ENCODE results near the gene NHLH1. TPM values are rescaled to one million over a fixed set of nuclear protein-coding genes. Genes with fewer than 3 reads are reported as not detected.
A peak's percentile ranks its signal among the peaks of the same experiment; 100 is the strongest.
"Not testable (repeated sequence)": the region's sequence is repeated elsewhere in the genome, so short reads cannot be mapped to it uniquely, and the experiment has no call there.

The NHLH1 gene
- total and polyA plus RNA-seq, 2 experiments from 2014 or later: 0.12 TPM; not detected in 1

GRCh38 chr1:160373696-160374095 lies 6.8 kb downstream of the NHLH1 start:
- Histone ChIP-seq H3K9me3 (ENCODE audit: low read depth) (no peaks in the 10 kb centered on the region), H3K4me1 (ENCODE audit: low read depth) (no peaks in the 10 kb centered on the region), H3K36me3 (no peaks in the 10 kb centered on the region), H3K27me3 (no peaks in the 10 kb centered on the region), H3K4me3 (no peak overlapping the region), H3K27ac (no peak overlapping the region)
- peak in 1 of 2 donors; percentile 41 for DNase-seq (ENCODE audit: low read depth in 1 of 2, low spot score in 1 of 2)
- TF ChIP-seq, protein P1, sequence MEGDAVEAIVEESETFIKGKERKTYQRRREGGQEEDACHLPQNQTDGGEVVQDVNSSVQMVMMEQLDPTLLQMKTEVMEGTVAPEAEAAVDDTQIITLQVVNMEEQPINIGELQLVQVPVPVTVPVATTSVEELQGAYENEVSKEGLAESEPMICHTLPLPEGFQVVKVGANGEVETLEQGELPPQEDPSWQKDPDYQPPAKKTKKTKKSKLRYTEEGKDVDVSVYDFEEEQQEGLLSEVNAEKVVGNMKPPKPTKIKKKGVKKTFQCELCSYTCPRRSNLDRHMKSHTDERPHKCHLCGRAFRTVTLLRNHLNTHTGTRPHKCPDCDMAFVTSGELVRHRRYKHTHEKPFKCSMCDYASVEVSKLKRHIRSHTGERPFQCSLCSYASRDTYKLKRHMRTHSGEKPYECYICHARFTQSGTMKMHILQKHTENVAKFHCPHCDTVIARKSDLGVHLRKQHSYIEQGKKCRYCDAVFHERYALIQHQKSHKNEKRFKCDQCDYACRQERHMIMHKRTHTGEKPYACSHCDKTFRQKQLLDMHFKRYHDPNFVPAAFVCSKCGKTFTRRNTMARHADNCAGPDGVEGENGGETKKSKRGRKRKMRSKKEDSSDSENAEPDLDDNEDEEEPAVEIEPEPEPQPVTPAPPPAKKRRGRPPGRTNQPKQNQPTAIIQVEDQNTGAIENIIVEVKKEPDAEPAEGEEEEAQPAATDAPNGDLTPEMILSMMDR (IDR thresholded peaks at IDR 0.05; ENCODE audit: low read depth, low read length): no peak

DNA sequence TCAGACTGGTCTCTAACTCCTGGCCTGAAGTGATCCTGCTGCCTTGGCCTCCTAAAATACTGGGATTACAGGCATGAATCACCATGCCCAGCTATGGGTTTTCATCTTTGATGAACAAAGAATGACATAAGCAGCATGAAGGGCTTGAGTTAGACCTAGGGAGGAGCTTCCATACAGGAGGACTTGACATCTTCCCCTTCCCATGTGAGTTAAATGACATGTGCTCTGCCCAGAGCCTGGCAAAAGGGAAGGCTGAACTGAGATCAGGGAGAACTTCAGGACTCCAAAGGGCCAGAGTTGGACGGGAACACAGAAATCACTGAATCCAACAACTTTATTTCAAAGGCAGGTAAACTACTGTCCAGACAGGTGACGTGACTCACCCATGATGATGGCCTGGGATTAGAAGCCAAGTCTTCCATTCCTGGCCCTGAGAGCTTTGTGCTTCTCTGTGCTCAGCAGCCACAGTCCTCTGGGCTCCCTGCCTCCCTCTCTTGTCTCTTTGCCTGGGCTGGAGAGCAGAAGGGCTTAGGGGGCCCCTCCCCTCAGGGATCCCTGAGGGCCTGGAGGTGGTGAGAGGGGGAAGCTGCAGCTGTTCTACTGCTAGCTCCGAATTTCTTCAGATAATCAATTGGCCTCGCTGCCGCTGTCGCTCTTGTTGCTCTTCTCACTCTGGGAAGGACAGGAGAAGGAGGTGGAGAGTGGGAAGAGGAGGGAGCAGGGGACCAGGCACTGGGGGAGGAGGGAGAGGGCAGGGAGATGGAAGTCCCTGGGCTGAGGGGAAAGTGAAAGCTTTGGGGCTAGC lies 7.6 kb downstream of the NHLH1 start:
- Histone ChIP-seq H3K27me3 (no peaks in the 10 kb centered on the region), H3K4me3 (no peak overlapping the region), H3K4me1 (ENCODE audit: low read depth) (no peaks in the 10 kb centered on the region), H3K27ac (no peak overlapping the region), H3K9me3 (ENCODE audit: low read depth) (no peaks in the 10 kb centered on the region), H3K36me3 (no peaks in the 10 kb centered on the region)
- DNase-seq (ENCODE audit: low read depth in 1 of 2, low spot score in 1 of 2): peak in 1 of 2 donors; percentile 30
- TF ChIP-seq, protein P1 (IDR thresholded peaks at IDR 0.05; ENCODE audit: low read depth, low read length): no peak

- peak in 1 of 2 donors; percentile 33 for DNase-seq (ENCODE audit: low read depth in 1 of 2, low spot score in 1 of 2)
- no peaks in the 10 kb centered on the region for H3K27me3 ChIP-seq
- no peaks in the 10 kb centered on the region for H3K4me1 ChIP-seq (ENCODE audit: low read depth)
- H3K27ac ChIP-seq: no peak overlapping the region
- H3K36me3 ChIP-seq: no peaks in the 10 kb centered on the region
- H3K4me3 ChIP-seq: no peak overlapping the region
- TF ChIP-seq, protein P1 (IDR thresholded peaks at IDR 0.05; ENCODE audit: low read depth, low read length): no peak
- no peaks in the 10 kb centered on the region for H3K9me3 ChIP-seq (ENCODE audit: low read depth)
These were observed 9.1 kb downstream of the NHLH1 start for GRCh38 chr1:160375788-160376524.

- H3K27me3 ChIP-seq: no peaks in the 10 kb centered on the region
- peak; percentile 75 to 81 for DNase-seq (ENCODE audit: low read depth in 1 of 2, low spot score in 1 of 2)
- no peak overlapping the region for H3K27ac ChIP-seq
- no peaks in the 10 kb centered on the region for H3K4me1 ChIP-seq (ENCODE audit: low read depth)
- H3K36me3 ChIP-seq: no peaks in the 10 kb centered on the region
- no peak overlapping the region for H3K4me3 ChIP-seq
- TF ChIP-seq, protein P1 (IDR thresholded peaks at IDR 0.05; ENCODE audit: low read depth, low read length): peak; percentile 97
- H3K9me3 ChIP-seq (ENCODE audit: low read depth): no peaks in the 10 kb centered on the region
These were observed 9.8 kb downstream of the NHLH1 start for GRCh38 chr1:160376525-160377131.

DNA sequence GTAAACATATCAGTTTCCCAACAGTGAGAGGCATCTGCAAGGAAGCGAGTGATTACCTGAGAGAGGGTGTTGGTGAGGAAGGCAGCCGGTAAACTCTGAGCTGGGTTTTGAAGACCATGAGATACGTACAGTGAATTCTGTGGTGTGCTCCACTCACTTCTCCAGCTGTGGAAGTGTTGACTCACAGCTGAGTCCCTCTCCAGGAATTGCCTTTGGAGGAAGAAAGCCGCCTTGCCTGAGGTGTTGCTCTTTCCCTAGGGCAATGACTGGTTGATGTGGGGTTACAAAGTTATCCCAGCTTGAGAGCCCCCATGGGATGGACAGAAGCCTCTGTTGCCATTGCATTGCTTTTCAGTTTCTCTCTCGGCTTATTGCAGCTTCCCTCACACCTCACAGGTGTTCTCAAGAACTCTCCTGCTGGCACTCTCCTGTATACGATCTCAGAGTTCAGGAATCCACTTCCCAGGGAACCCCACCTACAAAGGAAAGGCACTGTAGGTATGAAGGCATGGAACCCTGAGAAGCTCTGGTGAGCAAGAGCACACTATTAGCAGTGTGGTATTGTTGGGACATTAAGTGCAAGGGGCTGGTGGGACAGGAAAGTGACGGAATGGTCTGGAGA lies 10.8 kb downstream of the NHLH1 start:
- no peaks in the 10 kb centered on the region for H3K36me3 ChIP-seq
- H3K27me3 ChIP-seq: no peaks in the 10 kb centered on the region
- H3K9me3 ChIP-seq (ENCODE audit: low read depth): no peaks in the 10 kb centered on the region
- no peak for DNase-seq (ENCODE audit: low read depth in 1 of 2, low spot score in 1 of 2)
- TF ChIP-seq, protein P1 (IDR thresholded peaks at IDR 0.05; ENCODE audit: low read depth, low read length): no peak
- H3K27ac ChIP-seq: no peak overlapping the region
- H3K4me3 ChIP-seq: no peak overlapping the region
- no peaks in the 10 kb centered on the region for H3K4me1 ChIP-seq (ENCODE audit: low read depth)

DNA sequence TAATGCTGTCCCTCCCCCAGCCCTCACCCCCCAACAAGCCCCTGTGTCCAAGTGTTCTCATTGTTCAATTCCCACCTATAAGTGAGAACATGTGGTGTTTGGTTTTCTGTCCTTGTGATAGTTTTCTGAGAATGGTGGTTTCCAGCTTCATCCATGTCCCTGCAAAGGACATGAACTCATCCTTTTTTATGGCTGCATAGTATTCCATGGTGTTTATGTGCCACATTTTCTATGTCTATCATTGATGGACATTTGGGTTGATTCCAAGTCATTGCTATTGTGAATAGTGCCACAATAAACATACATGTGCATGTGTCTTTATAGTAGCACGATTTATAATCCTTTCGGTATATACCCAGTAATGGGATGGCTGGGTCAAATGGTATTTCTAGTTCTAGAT lies 17.9 kb downstream of the NHLH1 start:
- H3K4me1 ChIP-seq (ENCODE audit: low read depth); DNase-seq (ENCODE audit: low read depth in 1 of 2, low spot score in 1 of 2); H3K27ac ChIP-seq; H3K27me3 ChIP-seq; H3K4me3 ChIP-seq; H3K9me3 ChIP-seq (ENCODE audit: low read depth); H3K36me3 ChIP-seq: not testable (repeated sequence)

DNA sequence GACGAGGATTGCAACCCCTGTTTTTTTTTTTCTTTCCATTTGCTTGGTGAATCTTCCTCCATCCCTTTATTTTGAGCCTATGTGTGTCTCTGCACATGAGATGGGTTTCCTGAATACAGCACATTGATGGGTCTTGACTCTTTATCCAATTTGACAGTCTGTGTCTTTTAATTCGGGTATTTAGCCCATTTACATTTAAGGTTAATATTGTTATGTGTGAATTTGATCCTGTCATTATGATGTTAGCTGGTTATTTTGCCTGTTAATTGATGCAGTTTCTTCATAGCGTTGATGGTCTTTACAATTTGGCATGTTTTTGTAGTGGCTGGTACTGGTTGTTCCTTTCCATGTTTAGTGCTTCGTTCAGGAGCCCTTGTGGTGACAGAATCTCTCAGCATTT lies 21.5 kb downstream of the NHLH1 start:
- not testable (repeated sequence) for H3K27ac ChIP-seq; DNase-seq (ENCODE audit: low read depth in 1 of 2, low spot score in 1 of 2); H3K27me3 ChIP-seq; H3K9me3 ChIP-seq (ENCODE audit: low read depth); H3K36me3 ChIP-seq; H3K4me3 ChIP-seq; H3K4me1 ChIP-seq (ENCODE audit: low read depth)

Data from cardiac muscle cell (in vitro differentiated cells and primary cell).